Fibroblast of the conjunctiva (primary cell): ENCODE results near the gene MFAP3.
"Not testable (repeated sequence)": the region's sequence is repeated elsewhere in the genome, so short reads cannot be mapped to it uniquely, and the experiment has no call there.

Source experiments
- DNase-seq: peaks from one replicate; pipeline ENCODE4 v3.0.0-alpha.2; 2010; ENCODE audit warnings: low read depth

The MFAP3 gene

DNA sequence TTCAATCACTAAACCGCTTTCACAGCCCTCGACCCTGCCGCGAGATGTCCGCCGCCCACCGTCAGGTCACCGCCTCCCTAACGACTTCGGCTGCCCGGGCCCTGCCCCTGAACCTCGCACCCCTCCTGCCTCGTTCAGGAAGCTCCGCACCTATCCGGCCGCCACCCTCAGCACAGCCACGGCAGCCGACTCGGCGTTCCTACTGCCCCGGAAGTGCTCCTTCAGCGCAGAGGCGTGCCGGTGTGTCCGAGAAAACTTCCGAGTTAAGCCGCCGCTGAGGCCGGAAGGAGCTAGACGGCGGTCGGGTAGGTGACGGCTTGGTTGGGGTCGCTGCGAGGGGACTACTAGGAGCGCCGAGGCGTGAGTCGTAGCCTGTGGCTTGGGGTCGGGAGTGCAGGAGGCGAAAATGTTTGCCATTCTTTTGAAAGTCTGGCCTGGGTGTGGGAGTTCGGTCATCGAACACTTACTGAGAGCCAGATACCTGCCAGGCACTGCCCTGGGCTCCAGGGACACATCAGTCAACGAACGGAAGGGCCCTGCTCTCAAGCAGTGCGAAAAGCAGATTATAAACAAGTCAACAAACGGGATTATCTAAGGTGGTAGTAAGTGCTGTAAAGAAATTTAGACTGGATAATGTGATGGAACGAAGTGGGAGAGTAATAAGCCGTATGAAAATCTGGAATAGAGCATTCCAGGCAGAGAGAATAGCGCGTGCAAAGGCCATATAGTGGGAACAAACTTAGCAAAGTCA lies at the start of gene MFAP3, which contains the start of gene FAM114A2:
TSS of gene MFAP3 (plus strand) at position 261 of the 751 bp plus-strand sequence. CDS start 10,756 bp downstream, outside the sequence.
TSS of gene FAM114A2 (minus strand) at position 204 of the 751 bp plus-strand sequence. CDS start 3,957 bp downstream, outside the sequence.
- DNase-seq: peak; percentile 53

DNA sequence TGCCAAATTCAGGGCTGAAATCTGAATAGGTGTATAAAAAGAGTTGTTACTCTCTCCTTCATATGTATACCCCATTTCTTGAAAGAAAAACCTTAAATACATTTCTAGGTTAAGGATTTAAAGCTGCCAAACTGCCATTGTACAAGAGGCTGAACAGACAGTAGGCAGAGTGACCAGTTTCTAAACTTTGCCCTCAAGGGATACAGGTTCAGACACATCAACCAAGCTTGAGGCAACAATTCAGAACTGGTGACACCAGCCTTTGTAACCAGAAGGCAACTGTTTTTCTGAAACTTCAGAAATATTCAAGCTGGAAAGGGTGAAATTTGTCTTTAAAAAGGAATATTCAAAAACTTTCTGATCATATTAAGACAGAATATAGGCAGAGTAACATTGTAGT lies 47.6 kb upstream of the MFAP3 start:
- no peak for DNase-seq

DNA sequence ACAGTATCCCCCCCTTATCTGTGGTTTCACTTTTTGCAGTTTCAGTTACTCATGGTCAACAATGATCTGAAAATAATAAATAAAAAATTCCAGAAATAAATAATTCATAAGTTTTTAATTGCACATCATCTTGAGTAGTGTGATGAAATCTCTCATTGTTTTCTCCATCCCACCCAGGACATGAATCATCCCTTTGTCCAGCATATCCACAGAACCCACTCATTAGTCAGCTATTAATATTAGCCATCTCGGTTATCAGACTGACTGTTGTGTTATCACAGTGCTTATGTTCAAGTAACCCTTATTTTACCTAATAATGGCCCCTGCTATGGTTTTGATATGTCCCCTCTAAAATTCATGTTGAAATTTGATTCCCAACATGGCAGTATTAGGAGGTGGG lies 40.8 kb upstream of the MFAP3 start:
- DNase-seq: no peak

DNA sequence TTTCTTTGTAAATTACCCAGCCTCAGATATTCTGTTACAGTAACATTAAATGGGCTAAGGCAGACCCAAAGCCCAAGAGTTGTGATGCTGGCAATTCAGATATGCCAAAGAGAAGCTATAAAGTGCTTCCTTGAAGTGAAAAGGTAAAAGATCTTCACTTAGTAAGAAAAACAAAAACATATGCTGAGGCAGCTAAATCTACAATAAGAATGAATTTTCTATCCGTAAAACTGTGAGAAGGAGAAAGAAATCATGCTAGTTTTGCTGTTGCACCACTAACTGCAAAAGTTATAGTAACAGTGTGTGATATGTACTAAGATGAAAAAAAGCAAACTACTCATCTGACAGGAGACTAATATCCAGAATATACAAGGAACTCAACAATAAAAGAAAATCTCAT lies 40.0 kb upstream of the MFAP3 start:
- no peak for DNase-seq

DNA sequence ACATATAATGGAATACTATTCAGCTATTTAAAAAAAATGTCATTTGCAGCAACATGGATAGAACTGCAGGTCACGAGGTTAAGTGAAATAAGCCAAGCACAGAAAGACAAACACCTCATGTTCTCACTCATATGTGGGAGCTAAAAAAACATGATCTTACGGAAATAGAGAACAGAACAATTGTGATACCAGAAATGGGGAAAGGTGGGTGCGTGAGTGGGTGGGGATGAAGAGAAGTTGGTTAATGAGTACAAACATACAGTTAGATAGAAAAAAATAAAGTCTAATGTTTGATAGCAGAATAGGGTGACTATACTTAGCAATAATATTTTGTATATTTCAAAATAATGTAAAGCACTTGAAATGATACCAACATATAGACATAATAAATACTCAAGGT lies 38.8 kb upstream of the MFAP3 start:
- no peak for DNase-seq

DNA sequence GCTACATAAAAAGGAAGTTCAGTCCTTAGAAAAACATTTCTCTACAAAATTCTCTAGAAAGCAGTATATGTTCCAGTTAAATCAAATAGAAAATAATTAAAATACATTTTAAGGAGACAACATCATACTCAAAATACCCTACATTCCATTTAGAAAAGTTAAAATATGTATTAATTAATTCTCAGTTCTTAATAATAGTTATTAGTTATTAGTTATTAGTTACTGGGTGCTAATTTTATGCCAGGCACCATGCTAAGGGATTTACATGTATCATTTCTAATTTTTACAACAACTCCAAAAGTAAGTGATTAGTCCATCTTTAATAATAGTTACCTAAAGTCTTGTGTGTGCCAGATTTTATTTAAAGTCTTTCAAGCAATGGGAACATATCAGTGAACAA lies 38.1 kb upstream of the MFAP3 start:
- no peak for DNase-seq

DNA sequence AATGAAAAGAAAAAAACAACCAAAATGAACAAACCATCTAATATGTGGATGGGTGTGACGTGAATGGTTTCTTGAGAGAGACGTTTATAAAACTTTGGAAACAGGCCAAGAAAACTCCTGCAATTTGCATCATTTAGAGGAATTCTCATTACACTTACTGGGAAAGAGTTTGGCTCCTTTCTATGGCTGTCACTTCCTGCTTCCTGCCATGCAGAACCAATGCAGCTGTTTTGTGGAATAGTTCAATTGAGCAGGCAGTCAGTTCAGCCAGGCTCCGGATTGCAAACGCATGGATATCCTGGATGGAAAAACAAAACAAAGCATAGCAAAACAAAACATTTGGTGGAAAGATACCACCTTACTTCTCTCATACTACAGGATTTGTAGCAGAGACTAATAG lies 36.7 kb upstream of the MFAP3 start:
- DNase-seq: no peak

DNA sequence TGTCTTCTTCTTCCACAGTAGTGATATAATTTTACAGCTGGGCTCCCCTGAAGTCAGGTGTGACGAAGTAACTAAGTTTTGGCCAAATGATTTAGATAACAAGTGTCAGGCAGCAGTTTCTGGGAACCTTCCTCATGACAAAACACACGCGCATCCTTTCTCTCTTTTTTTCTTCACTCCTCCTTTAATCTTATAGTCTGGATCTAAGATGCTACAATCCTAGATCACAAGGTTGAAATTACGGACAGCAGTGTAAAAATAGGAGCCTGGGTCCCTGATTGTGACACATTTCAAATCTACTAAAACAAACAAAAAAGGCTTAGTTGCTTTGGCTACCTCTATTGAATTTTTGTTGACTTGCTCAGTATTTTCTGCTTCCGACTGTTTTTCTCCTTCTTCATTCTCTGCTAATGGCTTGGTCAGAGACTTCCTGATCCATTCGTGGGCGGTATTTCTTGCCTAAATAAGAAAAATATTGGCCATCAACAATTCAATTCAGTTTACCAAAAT lies 36.2 kb upstream of the MFAP3 start:
- DNase-seq: no peak

DNA sequence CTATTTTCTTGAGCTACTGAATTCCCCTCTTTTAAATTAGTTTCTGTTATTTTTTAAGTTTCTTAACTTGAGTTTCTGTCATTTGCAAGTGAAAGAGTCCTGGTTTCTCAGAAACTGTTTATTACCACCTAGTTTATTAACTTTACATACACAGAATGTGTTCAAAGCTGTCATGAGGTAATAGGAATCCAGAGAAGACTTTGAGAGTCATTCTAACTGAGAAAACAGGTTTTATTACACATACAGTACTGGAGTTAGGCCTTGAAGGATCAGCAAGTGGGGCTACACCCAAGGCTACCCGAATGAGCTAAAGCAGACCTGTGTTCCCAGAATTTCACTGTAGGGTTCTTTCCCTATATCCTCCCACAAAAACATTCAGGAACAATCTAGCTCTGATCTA lies 33.1 kb upstream of the MFAP3 start:
- no peak for DNase-seq

DNA sequence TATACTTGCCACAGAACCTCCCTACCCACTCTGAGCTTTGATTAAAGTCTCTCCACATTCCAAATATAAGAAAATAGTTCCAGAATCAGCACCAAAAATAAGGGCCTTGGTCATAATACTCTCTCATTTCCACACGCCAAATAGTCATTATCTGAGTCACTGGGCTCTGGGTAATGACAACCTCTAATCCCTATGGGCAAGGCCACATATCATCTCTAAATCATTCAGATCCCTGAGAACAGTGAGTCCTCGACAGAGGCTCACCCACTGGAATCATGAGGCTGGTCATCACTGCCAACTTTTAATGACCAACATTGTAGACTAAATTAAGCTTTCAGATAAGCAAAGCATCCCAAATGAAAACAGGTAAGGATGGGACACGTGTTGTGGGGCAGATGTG lies 28.1 kb upstream of the MFAP3 start:
- DNase-seq: no peak

DNA sequence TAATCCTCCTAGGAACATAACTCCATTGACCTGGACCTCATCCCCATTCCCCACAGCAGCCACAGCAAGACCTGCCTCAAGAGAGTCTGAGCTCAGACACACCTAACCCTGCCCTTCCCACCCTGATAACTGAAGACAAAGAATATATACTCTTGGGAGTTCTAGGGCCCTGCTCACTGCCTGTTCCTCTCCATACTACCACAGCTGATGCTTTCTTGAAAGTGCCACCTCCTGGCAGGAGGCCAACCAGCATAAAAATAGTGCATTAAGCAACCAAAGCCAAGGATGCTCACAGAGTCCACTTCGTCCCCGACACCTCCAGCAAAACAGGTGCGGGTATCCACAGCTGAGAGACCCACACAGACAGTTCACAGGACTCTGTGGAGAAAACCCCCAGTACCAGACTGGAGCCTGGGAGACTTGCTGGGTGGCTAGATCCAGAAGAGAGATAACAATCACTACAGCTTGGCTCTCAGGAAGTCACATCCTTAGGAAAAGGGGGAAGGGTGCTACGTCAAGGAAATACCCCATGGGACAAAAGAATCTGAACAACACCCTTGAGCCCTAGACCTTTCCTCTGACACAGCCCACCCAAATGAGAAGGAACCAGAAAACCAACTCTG lies 23.6 kb upstream of the MFAP3 start:
- DNase-seq: no peak

DNA sequence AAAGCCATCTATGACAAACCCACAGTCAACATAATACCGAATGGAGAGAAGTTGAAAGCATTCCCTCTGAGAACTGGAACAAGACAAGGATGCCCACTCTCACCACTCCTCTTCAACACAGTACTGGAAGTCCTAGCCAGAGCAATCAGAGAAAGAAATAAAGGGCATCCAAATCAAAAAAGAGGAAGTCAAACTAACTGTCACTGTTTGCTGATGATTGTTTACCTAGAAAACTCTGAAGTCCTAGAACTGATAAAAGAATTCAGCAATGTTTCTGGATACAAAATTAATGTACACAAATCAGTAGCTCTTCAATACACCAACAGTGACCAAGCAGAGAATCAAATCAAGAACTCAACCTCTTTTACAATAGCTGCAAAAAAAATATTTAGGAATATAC lies 19.8 kb upstream of the MFAP3 start:
- not testable (repeated sequence) for DNase-seq

DNA sequence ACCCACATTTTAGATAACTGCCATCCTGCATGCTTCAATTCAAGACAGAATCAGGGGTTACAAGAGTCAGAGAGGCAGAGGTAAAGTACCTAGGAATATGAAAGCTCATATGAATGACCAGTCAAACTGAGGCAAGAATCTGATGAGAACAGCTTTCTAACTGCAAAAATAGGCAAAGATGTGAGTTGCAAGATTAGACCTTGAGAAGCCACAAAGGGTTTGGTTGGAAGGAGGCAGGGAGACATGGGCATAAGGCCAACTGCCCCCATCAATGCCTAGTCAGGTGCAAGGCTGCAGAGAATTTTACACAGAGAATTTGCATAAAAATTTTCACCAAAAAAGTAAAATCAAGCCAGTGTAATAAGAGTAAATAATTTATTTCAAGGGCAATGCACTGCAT lies 12.8 kb upstream of the MFAP3 start:
- DNase-seq: no peak

DNA sequence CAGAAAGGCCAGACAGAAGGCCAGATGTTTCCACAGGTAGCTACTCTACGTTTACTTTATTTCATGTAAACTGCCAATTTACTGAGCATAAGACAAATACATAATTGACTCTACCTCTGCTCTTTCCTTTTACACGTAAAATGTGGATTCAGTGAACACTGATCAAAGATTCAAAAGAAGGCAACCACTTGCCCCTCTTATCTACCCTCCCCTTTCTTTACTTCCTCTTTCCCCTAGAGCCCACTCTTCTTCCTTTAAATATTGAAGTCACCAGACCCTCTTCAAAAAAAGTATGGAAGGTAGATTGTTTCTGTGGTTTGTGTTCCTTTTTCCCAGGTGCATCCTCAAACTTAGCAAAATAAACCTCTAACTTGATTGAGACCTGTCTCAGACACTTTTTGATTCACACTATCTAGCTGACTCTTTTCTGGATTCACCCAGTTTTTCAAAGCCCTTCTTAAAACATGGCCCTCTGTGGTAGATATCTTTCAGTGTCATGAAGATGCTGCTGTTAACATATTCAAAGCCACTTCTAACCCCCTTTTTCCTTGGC lies 6.8 kb upstream of the MFAP3 start:
- DNase-seq: no peak

DNA sequence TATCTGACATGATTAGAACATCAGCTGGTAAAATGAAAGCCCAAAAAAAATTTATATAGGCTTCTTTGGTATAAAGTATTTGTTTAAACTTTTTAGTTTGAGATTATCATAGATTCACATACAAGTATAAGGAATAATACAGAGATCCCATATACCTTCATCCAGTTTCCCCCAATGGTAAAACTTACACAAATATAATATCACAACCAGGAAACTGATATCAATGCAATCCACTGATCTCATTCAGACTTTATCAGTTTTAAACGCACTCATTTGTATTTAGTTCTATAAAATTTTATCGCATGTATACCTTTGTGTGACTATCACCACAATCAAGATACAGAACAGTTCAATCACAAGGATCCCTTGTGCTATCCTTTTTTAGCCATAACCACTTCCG lies 3.8 kb upstream of the MFAP3 start:
- no peak for DNase-seq

DNA sequence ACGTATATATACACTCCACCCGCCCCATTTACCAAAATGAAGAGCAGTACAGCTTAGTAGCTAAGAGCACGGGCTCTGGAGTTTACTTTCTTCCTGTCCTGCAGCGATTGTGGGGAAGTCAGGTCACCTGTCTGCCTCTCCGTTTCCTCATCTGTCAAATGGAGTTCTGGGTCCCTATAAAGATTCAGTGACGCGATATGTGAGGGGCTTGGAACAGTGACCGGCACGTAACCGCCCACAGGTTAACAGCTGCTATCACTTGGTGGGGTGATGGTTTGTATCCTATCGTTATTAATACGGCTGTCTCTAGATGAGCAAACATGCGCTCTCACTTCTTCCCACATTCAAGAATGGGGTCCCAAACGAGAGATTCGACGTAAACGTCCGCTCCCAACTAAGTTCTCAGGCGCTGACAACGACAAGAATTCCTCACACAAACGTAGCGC lies 483 bp upstream of the MFAP3 start:
- no peak for DNase-seq

DNA sequence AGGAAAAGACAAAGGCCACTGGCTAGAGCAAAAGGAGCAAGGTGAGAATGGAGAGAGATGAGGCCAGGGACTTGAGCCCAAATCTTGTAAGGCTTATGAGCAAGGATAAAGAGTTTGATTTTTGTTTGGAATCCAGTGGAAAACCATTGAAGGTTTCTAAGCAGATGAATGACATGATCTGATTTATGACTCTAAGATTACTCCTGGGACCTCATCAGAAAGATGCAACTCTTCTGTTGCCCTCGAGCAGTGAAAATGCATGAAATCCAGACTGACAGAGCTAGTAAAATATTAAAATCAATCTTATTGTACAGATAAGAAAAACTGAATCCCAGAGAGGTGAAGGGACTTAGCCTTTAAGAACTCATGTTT lies 677 bp downstream of the MFAP3 start:
- no peak for DNase-seq

DNA sequence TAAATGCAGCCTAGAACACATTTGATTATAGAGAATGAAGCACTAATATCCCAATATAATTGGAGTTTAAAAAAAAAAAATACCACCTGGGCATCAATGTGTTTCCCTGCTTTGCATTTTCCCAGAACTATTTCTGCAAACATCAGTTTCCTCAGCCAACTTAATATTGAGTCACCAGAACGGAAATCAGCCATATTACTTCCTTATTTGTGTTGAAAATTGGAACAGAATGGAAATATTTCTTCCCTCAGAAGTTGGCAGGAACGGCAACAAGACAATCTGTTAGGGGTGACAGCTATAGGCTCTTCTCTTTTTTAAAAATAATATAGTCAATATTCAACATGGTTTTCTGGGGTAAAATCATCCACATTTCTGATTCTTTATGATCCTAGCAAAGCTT lies 4.0 kb downstream of the MFAP3 start:
- no peak for DNase-seq

DNA sequence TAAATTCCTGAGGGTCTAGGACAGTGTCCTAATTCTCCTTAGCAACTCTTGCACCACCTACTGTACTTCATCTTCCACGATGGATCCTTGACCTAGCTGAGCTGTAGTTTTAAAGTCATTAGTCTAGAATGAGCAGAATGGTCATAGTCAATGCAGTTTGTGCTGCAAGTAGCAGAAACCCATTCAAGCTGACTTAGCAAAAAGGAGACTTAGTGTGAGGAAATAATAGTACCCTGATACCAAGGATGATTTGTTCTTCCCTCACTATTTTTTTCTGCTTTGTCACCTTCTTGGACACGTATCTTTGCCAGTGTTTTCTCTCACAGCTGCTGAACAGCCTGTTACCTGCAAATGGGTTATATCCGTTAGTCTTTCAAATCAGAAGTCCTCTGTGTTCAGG lies 5.3 kb downstream of the MFAP3 start:
- no peak for DNase-seq

DNA sequence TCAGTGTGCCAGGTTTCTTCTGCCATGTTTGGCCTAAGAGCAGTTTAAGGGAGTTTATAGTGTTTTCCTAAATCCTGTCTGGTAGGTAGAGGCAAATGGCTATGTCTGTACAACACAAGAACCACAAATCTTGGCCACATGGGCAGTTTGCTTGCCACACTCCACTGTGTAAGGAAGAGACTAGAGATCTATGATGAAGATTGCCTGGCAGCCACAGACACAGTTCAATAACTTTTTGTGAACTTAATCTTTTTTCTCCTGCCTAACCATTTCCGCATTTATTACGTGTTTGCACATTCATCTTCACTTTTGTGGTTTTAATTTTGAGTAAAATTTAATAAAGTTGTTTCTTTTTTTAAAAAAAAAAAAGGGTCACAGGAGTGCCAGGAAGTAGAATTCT lies 5.8 kb downstream of the MFAP3 start:
- no peak for DNase-seq

DNA sequence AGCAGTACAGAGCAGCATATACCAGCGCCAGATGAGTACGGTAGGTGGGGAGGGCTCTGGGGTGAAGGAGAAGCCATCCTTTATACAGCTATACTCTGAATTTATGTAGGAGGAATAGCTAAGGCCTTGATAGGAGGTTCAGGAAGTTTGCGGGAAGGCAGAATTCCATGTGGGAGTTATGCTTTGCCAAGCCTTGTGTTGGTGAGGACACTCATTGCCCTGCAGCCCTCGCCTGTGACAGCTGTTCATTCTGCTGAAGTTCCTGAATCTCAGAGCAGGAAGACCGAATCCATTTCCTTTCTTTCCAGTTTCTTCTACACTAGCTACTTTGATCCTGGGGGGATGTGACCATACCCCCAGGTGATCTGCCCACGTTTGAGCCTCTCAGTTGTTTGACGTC lies 7.7 kb downstream of the MFAP3 start:
- DNase-seq: no peak

DNA sequence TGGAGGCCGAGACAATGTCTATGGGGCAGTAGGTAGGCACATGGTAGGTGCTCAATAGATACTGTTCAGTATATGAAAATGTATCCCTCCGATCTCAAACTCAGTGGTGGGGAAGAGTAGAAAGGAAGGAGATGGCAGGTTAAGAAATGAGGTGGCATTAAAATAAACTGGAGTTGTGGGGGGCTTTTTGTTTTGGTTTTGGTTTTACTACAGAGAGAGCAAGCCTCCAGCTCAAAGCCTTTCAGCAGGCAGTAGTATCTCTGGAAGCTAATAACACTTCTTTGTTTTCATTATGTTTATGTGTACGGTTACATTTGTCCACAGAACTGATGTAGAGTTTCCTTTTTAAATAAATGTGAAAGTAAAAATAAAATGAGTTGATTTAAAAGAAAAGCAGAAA lies 8.6 kb downstream of the MFAP3 start:
- no peak for DNase-seq

DNA sequence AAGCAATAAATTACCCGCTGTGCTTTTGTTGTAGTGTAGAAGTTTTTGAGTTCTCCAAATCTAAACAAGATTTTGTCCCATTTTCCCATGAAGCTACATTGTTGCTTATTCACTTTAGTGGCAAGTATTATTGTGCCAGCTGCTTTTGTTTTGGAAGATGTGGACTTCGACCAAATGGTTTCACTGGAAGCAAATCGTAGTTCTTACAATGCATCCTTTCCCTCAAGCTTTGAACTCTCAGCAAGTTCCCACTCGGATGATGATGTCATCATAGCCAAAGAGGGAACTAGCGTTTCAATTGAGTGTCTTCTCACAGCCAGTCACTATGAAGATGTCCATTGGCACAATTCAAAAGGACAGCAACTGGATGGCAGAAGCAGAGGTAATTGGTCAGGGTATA lies 10.9 kb downstream of the MFAP3 start:
- DNase-seq: no peak
